ENCODE measurements around the gene SERBP1.

- TF ChIP-seq, protein P1, sequence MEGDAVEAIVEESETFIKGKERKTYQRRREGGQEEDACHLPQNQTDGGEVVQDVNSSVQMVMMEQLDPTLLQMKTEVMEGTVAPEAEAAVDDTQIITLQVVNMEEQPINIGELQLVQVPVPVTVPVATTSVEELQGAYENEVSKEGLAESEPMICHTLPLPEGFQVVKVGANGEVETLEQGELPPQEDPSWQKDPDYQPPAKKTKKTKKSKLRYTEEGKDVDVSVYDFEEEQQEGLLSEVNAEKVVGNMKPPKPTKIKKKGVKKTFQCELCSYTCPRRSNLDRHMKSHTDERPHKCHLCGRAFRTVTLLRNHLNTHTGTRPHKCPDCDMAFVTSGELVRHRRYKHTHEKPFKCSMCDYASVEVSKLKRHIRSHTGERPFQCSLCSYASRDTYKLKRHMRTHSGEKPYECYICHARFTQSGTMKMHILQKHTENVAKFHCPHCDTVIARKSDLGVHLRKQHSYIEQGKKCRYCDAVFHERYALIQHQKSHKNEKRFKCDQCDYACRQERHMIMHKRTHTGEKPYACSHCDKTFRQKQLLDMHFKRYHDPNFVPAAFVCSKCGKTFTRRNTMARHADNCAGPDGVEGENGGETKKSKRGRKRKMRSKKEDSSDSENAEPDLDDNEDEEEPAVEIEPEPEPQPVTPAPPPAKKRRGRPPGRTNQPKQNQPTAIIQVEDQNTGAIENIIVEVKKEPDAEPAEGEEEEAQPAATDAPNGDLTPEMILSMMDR (IDR thresholded peaks at IDR 0.05), result no peak
- TF ChIP-seq ZFX (IDR thresholded peaks at IDR 0.05; ENCODE audit: borderline replicate concordance), result no peak
These were observed 37.0 kb downstream of the SERBP1 start for GRCh38 chr1:67393240-67393639.

Data from 22Rv1 (cell line).